Upper lobe of left lung (tissue), 4 donors: Measurements from ENCODE around the gene OPCML.

Experiments used
- EP300 ChIP-seq, 4 donors: sonication (generic); formaldehyde crosslinking; IDR thresholded peaks; one replicate each; pipeline ENCODE4 v1.5.1; 2017; ENCODE audit warnings: antibody characterized with exemption in 4 of 4, control low read depth in 2 of 4
- POLR2AphosphoS5 ChIP-seq, 2 donors: sonication (generic); formaldehyde crosslinking; IDR thresholded peaks; one replicate each; pipeline ENCODE4 v1.5.1; 2017; ENCODE audit warnings: antibody characterized with exemption in 2 of 2
- TF ChIP-seq, protein P1 (sequence below), 6 experiments: fragments of 450-650 bp in 4 of 6; fragments of 200-600 bp in 2 of 6; sonication (generic) in 2 of 6; IDR thresholded peaks; one replicate each; pipeline ENCODE4 v1.5.1; 2016 to 2019; ENCODE audit warnings: antibody characterized with exemption in 6 of 6

DNA sequence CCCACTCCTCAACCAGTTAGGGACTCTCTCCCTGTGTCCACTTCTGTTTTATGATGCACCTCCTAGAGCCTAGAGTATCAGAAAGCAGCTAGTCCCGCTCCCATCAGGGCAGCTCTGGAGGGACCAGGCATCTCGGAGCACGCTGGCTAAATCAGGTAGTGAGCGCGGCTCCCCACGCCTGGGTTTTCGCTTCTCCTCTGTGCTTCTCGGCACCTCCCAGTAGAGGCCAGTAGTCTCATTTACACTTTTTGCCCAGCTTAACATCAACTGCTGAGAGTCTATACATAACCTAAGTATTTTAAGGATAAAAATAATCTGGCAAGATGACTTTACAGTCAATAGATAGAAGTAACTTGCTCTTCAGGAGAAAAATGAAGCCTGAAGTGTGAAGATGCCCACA, 473.8 kb downstream of the OPCML start:
- TF ChIP-seq, protein P1, sequence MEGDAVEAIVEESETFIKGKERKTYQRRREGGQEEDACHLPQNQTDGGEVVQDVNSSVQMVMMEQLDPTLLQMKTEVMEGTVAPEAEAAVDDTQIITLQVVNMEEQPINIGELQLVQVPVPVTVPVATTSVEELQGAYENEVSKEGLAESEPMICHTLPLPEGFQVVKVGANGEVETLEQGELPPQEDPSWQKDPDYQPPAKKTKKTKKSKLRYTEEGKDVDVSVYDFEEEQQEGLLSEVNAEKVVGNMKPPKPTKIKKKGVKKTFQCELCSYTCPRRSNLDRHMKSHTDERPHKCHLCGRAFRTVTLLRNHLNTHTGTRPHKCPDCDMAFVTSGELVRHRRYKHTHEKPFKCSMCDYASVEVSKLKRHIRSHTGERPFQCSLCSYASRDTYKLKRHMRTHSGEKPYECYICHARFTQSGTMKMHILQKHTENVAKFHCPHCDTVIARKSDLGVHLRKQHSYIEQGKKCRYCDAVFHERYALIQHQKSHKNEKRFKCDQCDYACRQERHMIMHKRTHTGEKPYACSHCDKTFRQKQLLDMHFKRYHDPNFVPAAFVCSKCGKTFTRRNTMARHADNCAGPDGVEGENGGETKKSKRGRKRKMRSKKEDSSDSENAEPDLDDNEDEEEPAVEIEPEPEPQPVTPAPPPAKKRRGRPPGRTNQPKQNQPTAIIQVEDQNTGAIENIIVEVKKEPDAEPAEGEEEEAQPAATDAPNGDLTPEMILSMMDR (IDR thresholded peaks at IDR 0.05) = no peak
- TF ChIP-seq POLR2AphosphoS5 (IDR thresholded peaks at IDR 0.05) (no peak), EP300 (IDR thresholded peaks at IDR 0.05) (no peak)
